ENCODE data around the gene COL24A1. TPM values are rescaled to one million over a fixed set of nuclear protein-coding genes. Genes with fewer than 3 reads are reported as not detected.
A peak's percentile ranks its signal among the peaks of the same experiment; 100 is the strongest.

Gene COL24A1
- total and polyA plus RNA-seq, 12 donors, result 0.04 to 2.3 (median 0.54) TPM

GRCh38 chr1:86159800-86160199, 3.2 kb upstream of the COL24A1 start:
- Histone ChIP-seq H3K36me3 (no peaks in the 10 kb centered on the region), H3K4me3 (no peak overlapping the region), H3K4me1 (peaks cover 0 to 24% (median 13%) of the 10 kb centered on the region in 9 donors), H3K27me3 (peaks cover 8 to 32% (median 27%) of the 10 kb centered on the region in 7 donors), H3K27ac (no peak overlapping the region), H3K9me3 (peaks cover 0 to 8% (median 0%) of the 10 kb centered on the region in 11 donors)
- DNase-seq, result no peak
- intact Hi-C loops (cut with DNase I), result no loop called here
- TF ChIP-seq CTCF (IDR thresholded peaks at IDR 0.05), result no peak
- 89 to 95% methylated on average over 3 of the region's 3 CpGs for WGBS, 2 donors
- no peak for ATAC-seq

- ATAC-seq (peak; percentile 19 to 66 (median 46)), DNase-seq (peak; percentile 3 to 31)
- Histone ChIP-seq H3K27me3 (peaks cover 8 to 53% (median 37%) of the 10 kb centered on the region in 7 donors), H3K9me3 (no peaks in the 10 kb centered on the region), H3K4me3 (peak overlapping the region; percentile 4 to 53 (median 44)), H3K36me3 (no peaks in the 10 kb centered on the region), H3K4me1 (peaks cover 0 to 24% (median 17%) of the 10 kb centered on the region in 9 donors), H3K27ac (peak overlapping the region in 7 of 10 donors; percentile 12 to 69 (median 49))
- intact Hi-C loops (cut with DNase I), result no loop called here
- WGBS, 2 donors, result 0 to 1% methylated on average over 40 of the region's 40 CpGs
- TF ChIP-seq CTCF (IDR thresholded peaks at IDR 0.05), result no peak
Observed at GRCh38 chr1:86155807-86156565, 586 bp downstream of the COL24A1 start.

GRCh38 chr1:86155051-86155806, 1.3 kb downstream of the COL24A1 start:
- H3K27me3 ChIP-seq, result peaks cover 8 to 53% (median 37%) of the 10 kb centered on the region in 7 donors
- peak overlapping the region; percentile 4 to 53 (median 44) for H3K4me3 ChIP-seq
- intact Hi-C loops (cut with DNase I), result no loop called here
- ATAC-seq (peak; percentile 56 to 76 (median 65)), DNase-seq (peak; percentile 4 to 20)
- no peak for TF ChIP-seq CTCF (IDR thresholded peaks at IDR 0.05)
- H3K36me3 ChIP-seq, result no peaks in the 10 kb centered on the region
- no peaks in the 10 kb centered on the region for H3K9me3 ChIP-seq
- 1 to 4% methylated on average over 43 of the region's 43 CpGs for WGBS, 2 donors
- H3K4me1 ChIP-seq, result peaks cover 0 to 24% (median 17%) of the 10 kb centered on the region in 9 donors
- H3K27ac ChIP-seq, result peak overlapping the region in 7 of 10 donors; percentile 12 to 69 (median 49)

- Histone ChIP-seq H3K27me3 (peaks cover 8 to 53% (median 37%) of the 10 kb centered on the region in 7 donors), H3K4me1 (peaks cover 0 to 24% (median 17%) of the 10 kb centered on the region in 9 donors), H3K36me3 (no peaks in the 10 kb centered on the region), H3K9me3 (no peaks in the 10 kb centered on the region), H3K27ac (peak overlapping the region in 1 of 10 donors; percentile 31), H3K4me3 (peak overlapping the region in 7 of 10 donors; percentile 27 to 53 (median 47))
- intact Hi-C loops (cut with DNase I), result no loop called here
- peak in 4 of 8 donors; percentile 3 to 58 (median 33) for ATAC-seq
- 28 to 31% methylated on average over 20 of the region's 20 CpGs for WGBS, 2 donors
- no peak for TF ChIP-seq CTCF (IDR thresholded peaks at IDR 0.05)
- peak; percentile 3 to 12 for DNase-seq
Observed at GRCh38 chr1:86154571-86155050, 2.0 kb downstream of the COL24A1 start.

Measured in heart right ventricle (tissue), 16 donors.